A549 (cell line): Measurements from ENCODE around the gene PRDM9. TPM values are rescaled to one million over a fixed set of nuclear protein-coding genes. Genes with fewer than 3 reads are reported as not detected.

Experiments used
- ATAC-seq, 2 experiments: fragments of 200-7000 bp in 1 of 2; fragments of >200 bp in 1 of 2; cut with Nextera tagmentation in 1 of 2; cut with Tn5 transposase in 1 of 2; 3 replicates each; pipeline versions ENCODE4 v1.8.0 to v1.9.1; 2018 to 2020; ENCODE audit warnings: mild to moderate bottlenecking in 1 of 2, moderate library complexity in 1 of 2
- CTCF ChIA-PET: fragments of 300-600 bp; sonication (Branson Sonifier 250); formaldehyde crosslinking; extraction: SDS; loops from one replicate; lab custom pipeline; 2021; ENCODE audit warnings: antibody characterized with exemption, inconsistent platforms; lab: Yijun Ruan, JAX
- POLR2A ChIA-PET: fragments of 350-600 bp; formaldehyde crosslinking; extraction: SDS; loops from one replicate; lab custom pipeline; 2021; ENCODE audit warnings: antibody characterized with exemption, inconsistent platforms; lab: Yijun Ruan, JAX
- DNase-seq, 2 experiments: peaks; one replicate each; pipeline versions ENCODE4 v3.0.0 to v3.0.0-alpha.2; 2011 to 2016; ENCODE audit warnings: low read depth in 1 of 2, low spot score in 1 of 2
- FAIRE-seq: peaks from 2 replicates; lab custom pipeline; 2011; peaks lifted over from hg19 to GRCh38; lab: Jason Lieb, UNC
- H3K27ac ChIP-seq, 2 experiments: fragments of >200 bp; sonication (Bioruptor Twin); formaldehyde crosslinking; 3 replicates each; pipeline ENCODE4 v1.5.1; 2016 to 2017
- H3K4me1 ChIP-seq: fragments of >200 bp; sonication (Bioruptor Twin); formaldehyde crosslinking; 3 replicates; pipeline ENCODE4 v1.6.1; 2016
- H3K4me2 ChIP-seq: fragments of >200 bp; sonication (Bioruptor Twin); formaldehyde crosslinking; 3 replicates; pipeline ENCODE4 v1.6.1; 2016
- H3K4me3 ChIP-seq: fragments of >200 bp; sonication (Bioruptor Twin); formaldehyde crosslinking; 3 replicates; pipeline ENCODE4 v1.5.1; 2016
- H3K9me3 ChIP-seq: fragments of >200 bp; sonication (Bioruptor Twin); formaldehyde crosslinking; 3 replicates; pipeline ENCODE4 v1.6.1; 2016
- BHLHE40 ChIP-seq: IDR thresholded peaks from 2 replicates; pipeline ENCODE4 v1.6.1; 2012; ENCODE audit warnings: low read depth, low read length, inconsistent platforms
- CBX2 ChIP-seq: fragments of 200-600 bp; sonication (generic); IDR thresholded peaks from 2 replicates; pipeline ENCODE4 v1.6.1; 2016; ENCODE audit warnings: low read depth, mild to moderate bottlenecking, borderline replicate concordance
- CHD2 ChIP-seq: fragments of 150-350 bp; IDR thresholded peaks from 2 replicates; pipeline ENCODE4 v1.6.1; 2014; ENCODE audit warnings: low read length; ENCODE audit not compliant: partially characterized antibody
- CHD4 ChIP-seq: fragments of 200-600 bp; sonication (generic); IDR thresholded peaks from 2 replicates; pipeline ENCODE4 v1.6.1; 2016; ENCODE audit warnings: antibody characterized with exemption, mild to moderate bottlenecking, borderline replicate concordance
- FOSL2 ChIP-seq, 2 experiments: fragments of 450-650 bp in 1 of 2; fragments of >200 bp in 1 of 2; sonication (Bioruptor Twin) in 1 of 2; formaldehyde crosslinking; IDR thresholded peaks; 2 replicates each; pipeline versions ENCODE4 v1.5.0 to v1.6.1; 2016 to 2020; ENCODE audit warnings: mild to moderate bottlenecking in 1 of 2, moderate library complexity in 1 of 2
- GATA3 ChIP-seq: IDR thresholded peaks from 2 replicates; pipeline ENCODE4 v1.6.1; 2012; ENCODE audit warnings: borderline replicate concordance
- HDAC2 ChIP-seq: fragments of 200-600 bp; sonication (generic); IDR thresholded peaks from 2 replicates; pipeline ENCODE4 v1.6.1; 2016
- HEYL ChIP-seq: fragments of 250-450 bp; sonication (Bioruptor Pico); IDR thresholded peaks from 2 replicates; pipeline ENCODE4 v1.8.0; 2021; ENCODE audit warnings: mild to moderate bottlenecking, moderate library complexity
- HMGXB4 ChIP-seq: fragments of 250-450 bp; sonication (Bioruptor Pico); IDR thresholded peaks from 2 replicates; pipeline ENCODE4 v1.5.0; 2021; ENCODE audit warnings: mild to moderate bottlenecking, moderate library complexity, borderline replicate concordance
- HOXB5 ChIP-seq: fragments of 250-450 bp; sonication (Bioruptor Pico); IDR thresholded peaks from 2 replicates; pipeline ENCODE4 v1.5.0; 2020; ENCODE audit warnings: mild to moderate bottlenecking, moderate library complexity
- JUN ChIP-seq, 2 experiments: fragments of >200 bp; sonication (Bioruptor Twin); formaldehyde crosslinking; IDR thresholded peaks; 2 replicates in 1 of 2; 3 replicates in 1 of 2; pipeline ENCODE4 v1.6.1; 2016 to 2017
- KDM1A ChIP-seq: fragments of 200-600 bp; sonication (generic); IDR thresholded peaks from 2 replicates; pipeline ENCODE4 v1.6.1; 2016; ENCODE audit warnings: low read depth, mild to moderate bottlenecking
- KDM5A ChIP-seq: fragments of 200-600 bp; sonication (generic); IDR thresholded peaks from 2 replicates; pipeline ENCODE4 v1.6.1; 2016; ENCODE audit warnings: antibody characterized with exemption, mild to moderate bottlenecking
- MYC ChIP-seq: IDR thresholded peaks from 2 replicates; pipeline ENCODE4 v1.6.1; 2012; ENCODE audit warnings: mild to moderate bottlenecking, inconsistent platforms, low read length, improper control_type of control experiment, borderline replicate concordance
- NFE2L2 ChIP-seq: fragments of 150-350 bp; conservative IDR thresholded peaks from 2 replicates; pipeline ENCODE4 v1.6.1; 2014; ENCODE audit warnings: low read length
- NR3C1 ChIP-seq: fragments of >200 bp; sonication (Bioruptor Twin); formaldehyde crosslinking; IDR thresholded peaks from 3 replicates; pipeline ENCODE4 v1.6.1; 2017
- PBX3 ChIP-seq: IDR thresholded peaks from 2 replicates; pipeline ENCODE4 v1.6.1; 2012
- PHF8 ChIP-seq: fragments of 200-600 bp; sonication (generic); IDR thresholded peaks from 2 replicates; pipeline ENCODE4 v1.6.1; 2016; ENCODE audit warnings: low read depth, mild to moderate bottlenecking, antibody characterized with exemption, moderate library complexity, borderline replicate concordance
- RAD21 ChIP-seq, 2 experiments: fragments of >200 bp in 1 of 2; sonication (Bioruptor Twin) in 1 of 2; formaldehyde crosslinking in 1 of 2; IDR thresholded peaks in 1 of 2; conservative IDR thresholded peaks in 1 of 2; 2 replicates in 1 of 2; 3 replicates in 1 of 2; pipeline ENCODE4 v1.6.1; 2012 to 2018; ENCODE audit warnings: inconsistent platforms in 1 of 2
- RCOR1 ChIP-seq: fragments of 150-350 bp; IDR thresholded peaks from 2 replicates; pipeline ENCODE4 v1.6.1; 2014; ENCODE audit warnings: antibody characterized with exemption, low read length, low read depth
- RNF2 ChIP-seq: fragments of 200-600 bp; sonication (generic); IDR thresholded peaks from 2 replicates; pipeline ENCODE4 v1.6.1; 2016; ENCODE audit warnings: low read depth, mild to moderate bottlenecking, antibody characterized with exemption, moderate library complexity, borderline replicate concordance
- SMC3 ChIP-seq: fragments of >200 bp; sonication (Bioruptor Twin); formaldehyde crosslinking; IDR thresholded peaks from 3 replicates; pipeline ENCODE4 v1.6.1; 2018; ENCODE audit warnings: inconsistent platforms
- TP53 ChIP-seq: fragments of 250-450 bp; sonication (Bioruptor Pico); IDR thresholded peaks from 2 replicates; pipeline ENCODE4 v1.5.0; 2021; ENCODE audit warnings: mild to moderate bottlenecking, moderate library complexity
- ZC3H11A ChIP-seq: fragments of 450-650 bp; IDR thresholded peaks from 2 replicates; pipeline ENCODE4 v1.6.1; 2014; ENCODE audit warnings: antibody characterized with exemption, mild to moderate bottlenecking
- ZNF302 ChIP-seq: fragments of 250-450 bp; sonication (Bioruptor Pico); IDR thresholded peaks from 2 replicates; pipeline ENCODE4 v1.9.0; 2021; ENCODE audit warnings: inconsistent platforms, mild to moderate bottlenecking, moderate library complexity
- ZSCAN20 ChIP-seq: fragments of 250-450 bp; sonication (Bioruptor Pico); IDR thresholded peaks from 2 replicates; pipeline ENCODE4 v1.8.0; 2022; ENCODE audit warnings: mild to moderate bottlenecking, moderate library complexity
- WGBS: methylation state at CpG from one replicate; pipeline ENCODE4 v1.1.6; 2017; ENCODE audit errors: missing lambda C conversion rate; 5-methylcytosine and 5-hydroxymethylcytosine counted together
- polyA plus RNA-seq, 4 experiments: library from polyadenylated mRNA; depleted of rRNA in 3 of 4; stranded (reverse); fragments of >200 nt; fragmentation: RNase III in 1 of 4; extraction: RNeasy Plus Mini Kit Qiagen cat#74134 plus additional on column Dnase treatment in 1 of 4; gene quantifications; 2 replicates in 3 of 4; 3 replicates in 1 of 4; pipeline ENCODE4 v1.2.3, GENCODE V29; 2011 to 2017
- TF ChIP-seq, protein P1 (sequence below): fragments of 200-600 bp; sonication (generic); IDR thresholded peaks from 2 replicates; pipeline ENCODE4 v1.6.1; 2016; ENCODE audit warnings: antibody characterized with exemption, mild to moderate bottlenecking, moderate library complexity

The PRDM9 gene
- polyA plus RNA-seq, 2 of the 4 experiments (the other 2 are of a cell fraction): not detected

GRCh38 chr5:23466401-23466912, 41.0 kb upstream of the PRDM9 start (continued):
- TF ChIP-seq RCOR1 (no peak), FOSL2 (IDR thresholded peaks at IDR 0.05) (no peak), FOSL2 (CRISPR knock-in tag; IDR thresholded peaks at IDR 0.05) (0 out of 2 replicates have a peak, but pooled peaks have one; percentile 13), ZNF302 (CRISPR knock-in tag) (no peak), CHD2 (no peak), ZSCAN20 (CRISPR knock-in tag) (no peak), TP53 (no peak), SMC3 (no peak), KDM1A (no peak), KDM5A (no peak), HOXB5 (CRISPR knock-in tag) (no peak), RAD21 (conservative IDR thresholded peaks at IDR 0.05 in 1 of 2, IDR thresholded peaks at IDR 0.05 in 1 of 2) (no peak), CBX2 (no peak), RNF2 (no peak), PBX3 (no peak), HDAC2 (no peak), ZC3H11A (no peak), GATA3 (no peak), JUN (IDR thresholded peaks at IDR 0.05) (no peak), MYC (no peak)
- TF ChIP-seq, protein P1, sequence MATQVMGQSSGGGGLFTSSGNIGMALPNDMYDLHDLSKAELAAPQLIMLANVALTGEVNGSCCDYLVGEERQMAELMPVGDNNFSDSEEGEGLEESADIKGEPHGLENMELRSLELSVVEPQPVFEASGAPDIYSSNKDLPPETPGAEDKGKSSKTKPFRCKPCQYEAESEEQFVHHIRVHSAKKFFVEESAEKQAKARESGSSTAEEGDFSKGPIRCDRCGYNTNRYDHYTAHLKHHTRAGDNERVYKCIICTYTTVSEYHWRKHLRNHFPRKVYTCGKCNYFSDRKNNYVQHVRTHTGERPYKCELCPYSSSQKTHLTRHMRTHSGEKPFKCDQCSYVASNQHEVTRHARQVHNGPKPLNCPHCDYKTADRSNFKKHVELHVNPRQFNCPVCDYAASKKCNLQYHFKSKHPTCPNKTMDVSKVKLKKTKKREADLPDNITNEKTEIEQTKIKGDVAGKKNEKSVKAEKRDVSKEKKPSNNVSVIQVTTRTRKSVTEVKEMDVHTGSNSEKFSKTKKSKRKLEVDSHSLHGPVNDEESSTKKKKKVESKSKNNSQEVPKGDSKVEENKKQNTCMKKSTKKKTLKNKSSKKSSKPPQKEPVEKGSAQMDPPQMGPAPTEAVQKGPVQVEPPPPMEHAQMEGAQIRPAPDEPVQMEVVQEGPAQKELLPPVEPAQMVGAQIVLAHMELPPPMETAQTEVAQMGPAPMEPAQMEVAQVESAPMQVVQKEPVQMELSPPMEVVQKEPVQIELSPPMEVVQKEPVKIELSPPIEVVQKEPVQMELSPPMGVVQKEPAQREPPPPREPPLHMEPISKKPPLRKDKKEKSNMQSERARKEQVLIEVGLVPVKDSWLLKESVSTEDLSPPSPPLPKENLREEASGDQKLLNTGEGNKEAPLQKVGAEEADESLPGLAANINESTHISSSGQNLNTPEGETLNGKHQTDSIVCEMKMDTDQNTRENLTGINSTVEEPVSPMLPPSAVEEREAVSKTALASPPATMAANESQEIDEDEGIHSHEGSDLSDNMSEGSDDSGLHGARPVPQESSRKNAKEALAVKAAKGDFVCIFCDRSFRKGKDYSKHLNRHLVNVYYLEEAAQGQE: no peak
- TF ChIP-seq, all 56 proteins: peak for 5

GRCh38 chr5:23468658-23469057, 38.8 kb upstream of the PRDM9 start:
- H3K4me1 ChIP-seq: no peaks in the 10 kb centered on the region
- peaks cover 12% of the 10 kb centered on the region; the same call in 1 of the 3 replicates for H3K9me3 ChIP-seq
- TF ChIP-seq BHLHE40 (no peak), CHD4 (no peak), PHF8 (no peak), TP53 (no peak), HEYL (CRISPR knock-in tag) (no peak), NFE2L2 (no peak), RAD21 (conservative IDR thresholded peaks at IDR 0.05 in 1 of 2, IDR thresholded peaks at IDR 0.05 in 1 of 2) (no peak), NR3C1 (no peak), HMGXB4 (no peak), MYC (no peak)
- TF ChIP-seq, all 56 proteins: peak for 0
- Histone ChIP-seq H3K4me2 (no peak overlapping the region), H3K4me3 (no peak overlapping the region), H3K27ac (no peak overlapping the region)
- DNase-seq: no peak
- FAIRE-seq: no peak
- WGBS: 36% methylated on average over 3 of the region's 3 CpGs
- CTCF ChIA-PET: no interaction called here
- POLR2A ChIA-PET: no interaction called here
- ATAC-seq: no peak
